Mononuclear cell (primary cell): ENCODE results near the gene POMC. TPM values are rescaled to one million over a fixed set of nuclear protein-coding genes. Genes with fewer than 3 reads are reported as not detected.
"Not testable (repeated sequence)": the region's sequence is repeated elsewhere in the genome, so short reads cannot be mapped to it uniquely, and the experiment has no call there.

ENCODE experiments used
- H3K27me3 ChIP-seq: 2 replicates; pipeline ENCODE4 v1.6.0; 2011; ENCODE audit warnings: low read length, control low read depth; ENCODE audit not compliant: insufficient read depth
- H3K4me1 ChIP-seq: 2 replicates; pipeline ENCODE4 v1.5.1; 2011; ENCODE audit warnings: mild to moderate bottlenecking, low read length, control low read depth; ENCODE audit not compliant: insufficient read depth
- H3K4me3 ChIP-seq: 2 replicates; pipeline ENCODE4 v1.5.1; 2011; ENCODE audit warnings: mild to moderate bottlenecking, low read length, moderate library complexity
- H3K9me3 ChIP-seq: 2 replicates; pipeline ENCODE4 v1.5.1; 2011; ENCODE audit warnings: low read depth, mild to moderate bottlenecking, control low read depth, low read length
- total RNA-seq: library from RNA; depleted of rRNA; stranded (reverse); fragments of >200 nt; gene quantifications from one replicate; pipeline ENCODE4 v1.2.3, GENCODE V29; 2012

POMC gene
- total RNA-seq, 1 donor = 2.3 TPM

GRCh38 chr2:25131567-25132298 lies 36.6 kb downstream of the POMC start:
- H3K9me3 ChIP-seq = no peaks in the 10 kb centered on the region
- peaks cover 41% of the 10 kb centered on the region for H3K27me3 ChIP-seq
- H3K4me1 ChIP-seq = peaks cover 9% of the 10 kb centered on the region
- no peak overlapping the region for H3K4me3 ChIP-seq

DNA sequence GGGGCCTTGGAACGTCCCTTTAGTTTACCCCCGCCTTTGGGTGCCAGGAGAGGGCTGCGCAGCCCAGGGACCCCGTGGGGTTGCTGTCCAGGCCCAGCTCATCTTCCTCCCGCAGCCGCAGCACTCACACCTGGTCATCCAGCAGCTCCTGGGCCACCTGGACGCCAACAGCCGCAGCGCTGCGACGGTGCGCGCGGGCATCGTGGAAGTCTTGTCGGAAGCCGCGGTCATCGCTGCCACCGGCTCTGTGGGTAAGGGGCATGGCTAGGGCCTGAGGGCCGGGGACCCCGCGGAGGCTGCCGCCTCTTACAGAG lies 37.2 kb downstream of the POMC start:
- Histone ChIP-seq H3K4me1 (peaks cover 9% of the 10 kb centered on the region), H3K27me3 (peaks cover 41% of the 10 kb centered on the region), H3K9me3 (no peaks in the 10 kb centered on the region), H3K4me3 (no peak overlapping the region)

GRCh38 chr2:25129901-25130520 lies 38.4 kb downstream of the POMC start:
- Histone ChIP-seq H3K4me3 (no peak overlapping the region), H3K27me3 (peaks cover 39% of the 10 kb centered on the region), H3K9me3 (no peaks in the 10 kb centered on the region), H3K4me1 (peaks cover 9% of the 10 kb centered on the region)

DNA sequence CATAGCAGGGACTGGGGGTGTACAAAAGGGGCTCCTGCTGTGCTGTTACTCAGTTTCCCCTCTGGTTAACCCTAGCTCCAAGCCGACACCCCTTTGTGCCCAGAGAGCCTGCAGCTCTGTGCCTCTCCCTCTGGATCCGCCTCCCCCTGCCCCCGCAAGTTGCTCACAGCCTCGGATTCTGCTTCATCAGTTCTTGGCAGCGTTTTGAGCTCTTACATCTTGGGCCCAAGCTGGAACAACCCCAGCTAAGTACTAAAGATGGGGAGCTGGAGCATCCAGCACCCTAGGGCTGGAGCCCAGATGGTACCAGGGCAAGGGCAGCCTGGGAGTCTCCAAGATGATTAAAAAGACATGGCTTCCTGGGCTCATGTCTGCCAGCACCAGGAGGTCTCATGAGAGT lies 40.7 kb downstream of the POMC start:
- Histone ChIP-seq H3K27me3 (peaks cover 24% of the 10 kb centered on the region), H3K4me3 (no peak overlapping the region), H3K4me1 (peaks cover 9% of the 10 kb centered on the region), H3K9me3 (no peaks in the 10 kb centered on the region)

- H3K9me3 ChIP-seq, H3K4me1 ChIP-seq, H3K4me3 ChIP-seq: not testable (repeated sequence)
- H3K27me3 ChIP-seq = peaks cover 21% of the 10 kb centered on the region
Measured at GRCh38 chr2:25127071-25127470, 41.3 kb downstream of the POMC start.

- H3K27me3 ChIP-seq = peaks cover 13% of the 10 kb centered on the region
- no peaks in the 10 kb centered on the region for H3K9me3 ChIP-seq
- no peak overlapping the region for H3K4me3 ChIP-seq
- peaks cover 4% of the 10 kb centered on the region for H3K4me1 ChIP-seq
Measured at GRCh38 chr2:25125976-25126375, 42.4 kb downstream of the POMC start.

GRCh38 chr2:25125189-25125588 lies 43.2 kb downstream of the POMC start:
- Histone ChIP-seq H3K9me3 (no peaks in the 10 kb centered on the region), H3K27me3 (peaks cover 5% of the 10 kb centered on the region), H3K4me1 (peaks cover 4% of the 10 kb centered on the region), H3K4me3 (no peak overlapping the region)

DNA sequence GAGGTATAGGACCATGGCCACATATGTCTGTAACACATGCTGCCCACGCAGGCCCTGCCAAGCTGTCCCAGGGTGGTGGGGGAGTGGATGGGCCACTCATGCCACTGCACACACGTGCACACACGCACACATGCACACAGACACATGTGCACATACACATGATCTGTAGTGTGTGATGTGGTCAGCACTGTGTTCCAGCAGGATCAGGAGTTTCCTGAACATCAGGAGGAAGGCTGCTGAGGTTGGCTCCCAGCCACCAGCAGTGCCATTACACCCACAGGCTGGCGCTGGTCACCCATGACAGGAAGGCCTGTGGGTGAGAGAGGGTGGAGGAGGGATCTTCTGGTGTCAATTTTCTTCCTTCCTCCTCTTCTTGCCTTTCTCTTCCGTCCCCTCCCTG lies 44.7 kb downstream of the POMC start:
- Histone ChIP-seq H3K4me1 (no peaks in the 10 kb centered on the region), H3K9me3 (no peaks in the 10 kb centered on the region), H3K27me3 (no peaks in the 10 kb centered on the region), H3K4me3 (no peak overlapping the region)

- Histone ChIP-seq H3K4me3 (no peak overlapping the region), H3K9me3 (no peaks in the 10 kb centered on the region), H3K27me3 (no peaks in the 10 kb centered on the region), H3K4me1 (no peaks in the 10 kb centered on the region)
Measured at GRCh38 chr2:25122367-25122766, 46.0 kb downstream of the POMC start.

- Histone ChIP-seq H3K27me3 (no peaks in the 10 kb centered on the region), H3K9me3 (no peaks in the 10 kb centered on the region), H3K4me1 (no peaks in the 10 kb centered on the region), H3K4me3 (no peak overlapping the region)
Measured at GRCh38 chr2:25119263-25119662, 49.1 kb downstream of the POMC start.

DNA sequence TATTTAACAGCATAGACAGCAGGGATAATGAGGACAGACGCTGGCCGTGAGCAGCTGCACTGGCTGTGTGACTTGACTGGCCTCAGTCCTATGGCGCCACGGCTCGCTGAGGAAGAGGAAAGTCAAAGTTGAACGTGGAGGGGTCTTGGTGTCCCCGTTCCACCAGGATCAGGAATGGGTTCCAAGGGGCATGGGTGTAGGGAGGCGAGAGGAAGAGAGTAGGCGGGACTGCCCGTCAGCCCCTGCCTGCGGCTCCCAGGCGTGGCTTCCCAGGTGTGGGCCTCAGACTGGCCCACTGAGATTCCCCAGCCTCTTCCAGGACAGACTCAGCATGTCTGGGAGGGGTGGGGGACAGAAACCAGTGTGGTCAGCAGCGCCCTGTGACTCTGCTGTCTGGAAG lies 51.4 kb downstream of the POMC start:
- no peaks in the 10 kb centered on the region for H3K9me3 ChIP-seq
- H3K4me3 ChIP-seq = no peak overlapping the region
- no peaks in the 10 kb centered on the region for H3K4me1 ChIP-seq
- no peaks in the 10 kb centered on the region for H3K27me3 ChIP-seq

DNA sequence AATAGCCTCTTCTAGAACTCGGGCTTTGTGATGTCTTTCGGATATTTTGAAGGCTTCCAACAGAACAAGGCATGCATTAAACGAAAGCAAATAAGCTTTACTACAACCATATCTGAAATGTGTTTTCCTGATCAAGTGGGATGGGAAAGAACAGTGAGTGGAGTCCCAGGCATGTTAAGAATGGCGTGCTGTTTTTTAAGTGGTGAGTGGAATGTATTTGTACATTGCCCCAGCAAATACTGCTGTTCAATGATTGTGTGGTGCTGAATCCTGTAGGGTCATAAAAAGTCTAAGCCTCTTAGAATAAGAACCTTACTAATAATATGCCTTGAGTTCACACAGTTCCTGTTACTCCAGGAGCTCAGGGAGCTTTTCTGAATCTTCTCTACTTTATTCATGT lies 52.5 kb downstream of the POMC start:
- no peaks in the 10 kb centered on the region for H3K4me1 ChIP-seq
- H3K27me3 ChIP-seq = no peaks in the 10 kb centered on the region
- no peak overlapping the region for H3K4me3 ChIP-seq
- no peaks in the 10 kb centered on the region for H3K9me3 ChIP-seq

DNA sequence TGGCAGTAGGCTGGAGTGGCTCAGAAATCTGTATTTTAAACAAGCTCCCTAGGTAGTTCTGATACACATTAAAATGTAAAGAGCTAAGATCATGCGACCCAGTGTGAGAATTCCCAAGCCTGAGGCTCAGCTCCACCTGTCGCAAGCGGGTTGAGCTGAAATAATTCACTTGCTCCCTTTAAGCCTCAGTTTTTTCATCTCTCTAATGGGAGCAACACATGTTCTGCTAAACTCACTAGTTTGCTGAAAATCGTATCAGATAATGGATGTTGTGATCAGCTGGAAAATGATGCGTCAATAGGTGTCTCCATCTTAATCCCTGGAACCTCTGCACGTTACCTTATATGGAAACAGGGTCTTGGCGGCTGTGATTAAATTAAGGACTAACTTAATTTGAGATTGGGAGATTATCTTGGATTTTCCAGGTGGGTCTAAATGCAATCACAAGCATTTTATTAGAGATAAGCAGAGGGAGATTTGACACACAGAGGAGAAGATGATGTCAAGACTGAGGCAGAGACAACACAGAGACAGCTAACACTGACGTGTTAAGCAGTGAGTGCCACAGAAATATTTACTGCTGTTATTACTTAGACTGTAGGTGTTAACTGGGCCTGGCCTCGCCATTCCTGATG lies 53.0 kb downstream of the POMC start:
- no peak overlapping the region for H3K4me3 ChIP-seq
- H3K27me3 ChIP-seq = no peaks in the 10 kb centered on the region
- H3K9me3 ChIP-seq = no peaks in the 10 kb centered on the region
- no peaks in the 10 kb centered on the region for H3K4me1 ChIP-seq

GRCh38 chr2:25112113-25112512 lies 56.3 kb downstream of the POMC start:
- no peaks in the 10 kb centered on the region for H3K4me1 ChIP-seq
- H3K4me3 ChIP-seq = no peak overlapping the region
- no peaks in the 10 kb centered on the region for H3K9me3 ChIP-seq
- no peaks in the 10 kb centered on the region for H3K27me3 ChIP-seq
